A172 (cell line): ENCODE measurements around the gene REV3L. TPM values are rescaled to one million over a fixed set of nuclear protein-coding genes. Genes with fewer than 3 reads are reported as not detected.
"Not testable (repeated sequence)": the region's sequence is repeated elsewhere in the genome, so short reads cannot be mapped to it uniquely, and the experiment has no call there.

Experiments
- DNase-seq: peaks from one replicate; pipeline ENCODE4 v3.0.0-alpha.2; 2015; ENCODE audit warnings: low spot score
- total RNA-seq: library from RNA; depleted of rRNA; stranded (reverse); fragments of >200 nt; shearing (Covaris generic); gene quantifications from 2 replicates; pipeline ENCODE4 v1.2.3, GENCODE V29; 2014

Gene REV3L
- total RNA-seq, 1 experiment from 2014 or later: 15.3 TPM

DNA sequence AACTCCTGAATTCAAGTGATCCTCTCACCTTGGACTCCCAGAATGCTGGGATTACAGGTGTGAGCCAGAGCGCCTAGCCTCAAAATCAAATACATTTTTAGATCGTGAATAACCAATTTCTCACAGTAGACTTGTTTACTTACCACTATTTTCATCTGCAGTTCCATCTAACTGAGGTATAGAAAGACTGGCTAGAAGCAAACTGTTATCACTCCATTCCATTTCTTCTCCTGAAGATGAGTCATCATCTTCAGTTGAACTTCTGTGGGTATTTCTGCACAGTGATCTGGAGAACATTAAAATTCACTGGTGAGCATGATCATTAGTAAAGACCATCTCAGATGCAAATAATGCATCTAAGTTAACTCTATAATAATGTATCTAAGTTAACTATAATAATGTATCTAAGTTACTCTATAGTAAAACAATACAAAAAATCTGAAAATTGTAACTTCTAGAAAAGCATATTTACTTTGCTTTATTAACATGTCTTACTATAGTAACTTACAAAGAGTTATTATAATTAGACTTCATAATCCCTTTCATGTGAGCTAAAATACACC, 105.4 kb downstream of the REV3L start:
- no peak for DNase-seq

- no peak for DNase-seq
Measured at GRCh38 chr6:111367393-111368088, 115.5 kb downstream of the REV3L start.

DNA sequence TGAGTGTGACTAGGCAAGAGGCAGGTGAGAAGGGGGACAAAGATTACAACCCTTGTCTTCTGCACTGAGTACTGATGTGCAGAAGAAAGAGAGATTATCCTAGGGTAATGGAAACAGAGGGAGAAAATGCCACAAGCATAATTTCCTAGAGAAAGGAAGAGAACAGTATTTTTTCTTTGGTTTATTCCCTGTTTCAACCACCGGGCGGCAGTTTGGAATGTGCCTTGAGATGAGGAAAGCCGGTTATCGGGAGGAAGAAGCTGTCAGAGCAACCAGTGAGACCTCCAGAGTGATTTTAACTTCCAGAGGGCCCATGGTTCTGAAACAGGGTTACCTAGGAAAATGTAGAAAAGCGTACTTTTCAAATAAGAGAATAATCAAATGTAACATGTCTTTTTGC, 121.4 kb downstream of the REV3L start:
- DNase-seq: peak; percentile 33

GRCh38 chr6:111358454-111358853, 124.6 kb downstream of the REV3L start:
- DNase-seq: peak; percentile 3

DNA sequence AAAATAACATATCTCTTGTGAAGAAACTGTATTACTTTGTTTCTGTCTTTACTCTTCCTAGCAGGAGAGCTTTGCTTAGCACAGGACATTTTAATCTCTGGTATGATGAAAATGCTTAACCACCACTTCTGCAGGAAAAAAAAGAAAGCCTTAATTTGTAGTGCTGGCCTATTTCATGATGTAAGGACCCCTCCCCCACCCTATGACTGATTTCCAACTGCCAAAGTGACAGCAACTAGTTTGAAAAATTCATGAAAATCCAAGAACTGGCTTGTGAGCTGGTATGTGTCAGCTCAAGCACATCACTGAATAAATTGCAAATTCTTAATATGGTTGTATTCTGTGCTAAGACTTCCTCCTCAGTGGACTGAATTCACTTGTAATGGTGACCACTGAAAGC, 125.3 kb downstream of the REV3L start:
- DNase-seq: no peak

GRCh38 chr6:111356551-111356950, 126.5 kb downstream of the REV3L start:
- DNase-seq: no peak

DNA sequence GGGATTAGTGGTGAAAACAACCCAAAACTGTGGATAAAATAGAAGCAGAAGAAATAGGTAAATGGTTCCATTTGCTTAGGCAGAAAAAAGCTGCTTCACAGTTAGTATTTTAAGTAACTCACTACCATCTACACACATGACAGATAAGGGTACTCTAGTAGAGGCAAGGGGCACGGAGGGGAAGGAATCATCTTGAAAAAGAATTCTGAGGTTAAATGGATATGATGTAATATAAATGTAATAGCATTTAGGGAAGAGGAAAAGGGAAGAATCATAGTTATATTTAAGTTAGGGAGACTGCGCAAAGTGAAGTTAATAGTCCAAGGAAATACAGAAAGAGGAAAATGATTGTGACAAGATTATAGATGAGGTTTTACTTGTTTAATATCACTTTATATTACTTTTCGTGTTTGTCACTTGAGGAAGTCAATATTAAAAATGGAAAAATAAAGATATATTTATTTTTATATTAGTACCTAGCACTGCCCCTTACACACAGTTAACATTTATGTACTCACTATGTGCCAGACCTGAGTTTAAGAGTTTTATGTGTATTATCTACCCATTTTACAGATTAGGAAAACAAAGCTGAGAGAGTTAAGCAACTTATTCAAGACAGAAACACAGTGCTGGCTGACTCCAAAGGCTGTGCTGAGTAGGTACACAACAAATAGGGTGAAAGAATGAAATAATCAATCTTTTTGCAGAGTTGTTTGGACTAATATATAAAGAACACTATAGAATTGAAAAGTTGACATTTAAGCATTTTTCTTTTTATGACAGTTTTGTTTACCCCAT, 128.1 kb downstream of the REV3L start:
- no peak for DNase-seq

- DNase-seq: no peak
Measured at GRCh38 chr6:111353912-111354462, 129.0 kb downstream of the REV3L start.

GRCh38 chr6:111347589-111347988, 135.4 kb downstream of the REV3L start:
- no peak for DNase-seq

- DNase-seq: no peak
Measured at GRCh38 chr6:111342913-111343312, 140.1 kb downstream of the REV3L start.

DNA sequence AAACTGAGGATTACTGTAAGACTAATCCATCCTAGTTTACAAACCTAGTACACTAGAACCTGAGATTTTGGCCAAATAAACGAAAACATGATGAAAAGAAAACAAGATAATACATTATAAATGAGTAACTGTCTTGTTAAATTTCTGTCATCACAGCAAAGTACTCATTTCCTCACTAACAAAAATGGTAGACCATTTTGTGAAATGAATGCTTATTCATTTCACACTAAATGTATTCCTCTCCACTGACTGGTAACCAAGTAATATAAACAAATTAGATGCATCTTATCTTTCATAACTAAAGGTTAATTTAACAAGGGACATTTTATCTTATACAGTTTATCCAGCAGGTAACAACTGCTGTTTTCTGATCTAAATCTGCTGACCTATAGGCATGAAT, 143.7 kb downstream of the REV3L start:
- no peak for DNase-seq

GRCh38 chr6:111338843-111339242, 144.2 kb downstream of the REV3L start:
- DNase-seq: no peak

GRCh38 chr6:111337829-111338236, 145.2 kb downstream of the REV3L start:
- DNase-seq: no peak

GRCh38 chr6:111329882-111330633, 153.0 kb downstream of the REV3L start:
- DNase-seq: no peak

- no peak for DNase-seq
Measured at GRCh38 chr6:111326563-111326962, 156.5 kb downstream of the REV3L start.

DNA sequence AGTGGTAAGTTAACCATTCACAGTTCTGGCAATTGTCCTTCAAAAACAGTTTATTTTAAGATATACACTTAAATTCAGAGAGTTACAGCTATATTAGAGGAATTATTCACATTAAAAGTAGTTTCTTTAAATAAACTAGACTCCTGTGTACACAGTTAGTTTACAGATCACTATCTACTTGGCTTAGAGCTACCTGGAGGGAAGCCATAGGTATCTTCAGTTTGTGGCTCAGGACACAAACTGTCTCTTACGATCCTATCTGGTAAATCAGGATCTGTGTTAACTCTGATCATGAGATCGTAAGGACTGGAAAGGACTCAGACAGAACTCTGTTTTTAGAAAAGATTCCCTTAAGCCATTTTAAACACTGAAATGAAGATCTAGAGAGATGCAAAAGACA, 160.9 kb downstream of the REV3L start:
- DNase-seq: no peak

- not testable (repeated sequence) for DNase-seq
Measured at GRCh38 chr6:111307950-111308349, 175.1 kb downstream of the REV3L start.

- no peak for DNase-seq
Measured at GRCh38 chr6:111307275-111307858, 175.7 kb downstream of the REV3L start.

GRCh38 chr6:111306104-111306888, 176.7 kb downstream of the REV3L start:
- DNase-seq: no peak

DNA sequence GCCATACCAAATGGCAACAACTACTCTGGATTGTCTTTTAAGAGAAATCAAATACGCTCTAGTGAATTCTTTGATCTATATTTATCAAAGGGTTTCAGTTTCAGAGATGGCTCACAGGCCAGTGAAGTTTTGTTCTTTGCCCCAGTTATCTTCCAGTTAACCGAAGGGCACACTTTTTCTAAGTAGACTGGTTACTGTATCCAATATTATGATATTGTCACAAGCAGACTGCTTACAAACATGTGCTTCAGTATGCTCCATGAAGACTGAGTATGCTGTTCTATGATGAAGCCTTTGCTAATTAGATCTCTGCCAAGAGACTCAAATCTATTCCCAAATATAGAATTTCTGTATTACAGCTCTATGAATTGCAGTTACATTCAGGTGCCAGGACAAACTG, 181.1 kb downstream of the REV3L start:
- DNase-seq: no peak
